Measurements from ENCODE around the gene SPA17.

DNA sequence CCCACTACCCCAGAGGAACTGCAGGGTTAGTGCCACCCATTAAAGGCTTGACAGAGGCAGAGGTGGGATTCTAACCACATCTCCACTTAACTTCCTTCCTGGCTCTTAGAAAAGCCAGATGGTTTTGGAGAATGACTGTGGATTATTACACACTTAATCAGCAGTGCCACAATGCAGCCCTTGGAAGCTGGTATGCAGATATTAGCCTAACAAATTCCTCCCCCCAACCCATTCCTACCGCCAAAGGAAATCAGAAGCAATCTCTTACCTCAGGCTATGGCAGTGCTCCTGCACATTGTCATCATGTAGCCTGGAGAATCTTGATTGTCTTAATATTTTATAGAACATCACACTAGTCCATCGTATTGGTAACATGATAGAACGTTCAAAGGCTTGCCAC lies 42.9 kb downstream of the SPA17 start:
- TF ChIP-seq, protein P1, sequence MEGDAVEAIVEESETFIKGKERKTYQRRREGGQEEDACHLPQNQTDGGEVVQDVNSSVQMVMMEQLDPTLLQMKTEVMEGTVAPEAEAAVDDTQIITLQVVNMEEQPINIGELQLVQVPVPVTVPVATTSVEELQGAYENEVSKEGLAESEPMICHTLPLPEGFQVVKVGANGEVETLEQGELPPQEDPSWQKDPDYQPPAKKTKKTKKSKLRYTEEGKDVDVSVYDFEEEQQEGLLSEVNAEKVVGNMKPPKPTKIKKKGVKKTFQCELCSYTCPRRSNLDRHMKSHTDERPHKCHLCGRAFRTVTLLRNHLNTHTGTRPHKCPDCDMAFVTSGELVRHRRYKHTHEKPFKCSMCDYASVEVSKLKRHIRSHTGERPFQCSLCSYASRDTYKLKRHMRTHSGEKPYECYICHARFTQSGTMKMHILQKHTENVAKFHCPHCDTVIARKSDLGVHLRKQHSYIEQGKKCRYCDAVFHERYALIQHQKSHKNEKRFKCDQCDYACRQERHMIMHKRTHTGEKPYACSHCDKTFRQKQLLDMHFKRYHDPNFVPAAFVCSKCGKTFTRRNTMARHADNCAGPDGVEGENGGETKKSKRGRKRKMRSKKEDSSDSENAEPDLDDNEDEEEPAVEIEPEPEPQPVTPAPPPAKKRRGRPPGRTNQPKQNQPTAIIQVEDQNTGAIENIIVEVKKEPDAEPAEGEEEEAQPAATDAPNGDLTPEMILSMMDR (IDR thresholded peaks at IDR 0.05; ENCODE audit: insufficient read depth, low read depth, low read length), result no peak
- no peak for TF ChIP-seq EZH2 (IDR thresholded peaks at IDR 0.05; ENCODE audit: insufficient read depth, low read length)

All from astrocyte (in vitro differentiated cells and primary cell).